Measurements from ENCODE around the gene ADCY5.

The ADCY5 gene

DNA sequence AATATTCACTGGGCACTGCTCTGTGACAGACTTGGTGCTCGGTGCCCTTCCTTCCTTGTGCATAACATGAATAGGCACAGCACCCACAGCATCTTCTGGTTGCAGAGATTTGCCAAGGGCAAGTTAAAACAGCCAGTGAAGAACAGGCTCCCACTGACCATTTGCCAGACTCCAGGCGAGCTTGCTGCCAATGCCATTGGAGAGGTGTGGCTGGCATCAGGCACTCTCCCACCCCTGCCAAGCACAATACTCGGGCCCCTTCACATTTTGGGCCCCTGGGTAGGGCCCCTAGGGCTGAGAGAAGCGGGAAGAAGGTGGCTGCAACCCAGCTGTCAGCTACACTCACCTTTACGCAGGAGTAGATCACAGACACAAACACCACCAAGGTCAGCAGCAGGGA lies 135.0 kb downstream of the ADCY5 start:
- TF ChIP-seq TARDBP (IDR thresholded peaks at IDR 0.05) (no peak), FOXA1 (IDR thresholded peaks at IDR 0.05) (no peak), SUZ12 (IDR thresholded peaks at IDR 0.05) (no peak), FOXM1 (IDR thresholded peaks at IDR 0.05; ENCODE audit: borderline replicate concordance) (no peak), LEF1 (IDR thresholded peaks at IDR 0.05; ENCODE audit: borderline replicate concordance) (no peak), SP1 (IDR thresholded peaks at IDR 0.05) (no peak), ZNF384 (IDR thresholded peaks at IDR 0.05) (no peak), CTBP1 (IDR thresholded peaks at IDR 0.05; ENCODE audit: borderline replicate concordance) (no peak), FOXK2 (IDR thresholded peaks at IDR 0.05) (no peak), ARNT (IDR thresholded peaks at IDR 0.05) (no peak), HDGF (IDR thresholded peaks at IDR 0.05; ENCODE audit: borderline replicate concordance) (no peak), NFRKB (IDR thresholded peaks at IDR 0.05) (no peak), L3MBTL2 (conservative IDR thresholded peaks at IDR 0.05) (no peak), BHLHE40 (IDR thresholded peaks at IDR 0.05; ENCODE audit: borderline replicate concordance) (no peak), ELF4 (IDR thresholded peaks at IDR 0.05) (no peak)
- TF ChIP-seq, protein P1, sequence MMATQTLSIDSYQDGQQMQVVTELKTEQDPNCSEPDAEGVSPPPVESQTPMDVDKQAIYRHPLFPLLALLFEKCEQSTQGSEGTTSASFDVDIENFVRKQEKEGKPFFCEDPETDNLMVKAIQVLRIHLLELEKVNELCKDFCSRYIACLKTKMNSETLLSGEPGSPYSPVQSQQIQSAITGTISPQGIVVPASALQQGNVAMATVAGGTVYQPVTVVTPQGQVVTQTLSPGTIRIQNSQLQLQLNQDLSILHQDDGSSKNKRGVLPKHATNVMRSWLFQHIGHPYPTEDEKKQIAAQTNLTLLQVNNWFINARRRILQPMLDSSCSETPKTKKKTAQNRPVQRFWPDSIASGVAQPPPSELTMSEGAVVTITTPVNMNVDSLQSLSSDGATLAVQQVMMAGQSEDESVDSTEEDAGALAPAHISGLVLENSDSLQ (IDR thresholded peaks at IDR 0.05), result no peak
- ChIA-PET POLR2A (no interaction called here), CTCF (no interaction called here)
- no peak for DNase-seq (ENCODE audit: extremely low spot score)

DNA sequence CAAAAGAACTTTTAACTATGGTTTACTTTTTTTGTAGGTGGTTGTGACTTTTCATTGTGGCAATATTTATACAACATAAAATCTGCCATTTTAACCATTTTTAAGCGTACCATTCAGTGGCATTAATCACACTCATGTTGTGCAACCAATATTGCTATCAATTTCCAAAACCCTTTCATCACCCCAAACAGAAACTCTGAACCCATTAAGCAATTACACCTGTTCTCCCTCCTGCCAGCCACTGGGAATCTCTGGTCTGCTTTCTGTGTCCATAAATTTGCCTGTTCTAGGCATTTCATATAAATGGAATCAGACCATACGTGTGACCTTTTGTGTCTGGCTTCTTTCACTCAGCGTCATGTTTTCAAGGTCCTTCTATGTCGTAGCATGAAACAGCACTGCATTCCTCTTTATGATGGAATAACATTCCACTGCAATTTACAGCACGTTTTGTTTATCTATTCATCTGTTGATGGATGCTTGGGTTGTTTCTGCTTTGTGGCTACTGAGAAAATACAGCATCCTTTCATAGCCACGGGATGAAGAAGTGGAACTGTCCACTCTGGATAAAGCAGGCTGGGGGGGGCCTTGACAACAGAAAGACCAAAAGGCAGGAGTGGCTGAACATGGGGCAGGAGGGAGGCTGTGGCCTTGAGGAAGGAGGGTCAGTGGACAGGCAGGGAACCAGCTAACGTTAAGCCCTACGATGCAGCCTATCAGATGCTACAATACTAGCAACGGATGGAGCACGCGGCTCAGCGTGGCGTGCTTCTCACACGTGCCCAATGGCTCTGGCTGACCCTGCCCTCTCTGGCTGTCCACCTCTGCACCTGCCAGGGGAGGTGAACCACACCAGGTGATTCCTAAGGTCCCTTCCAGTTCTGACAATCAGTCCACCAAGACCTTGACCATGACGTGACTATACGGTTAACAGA lies 136.3 kb downstream of the ADCY5 start:
- no peak for TF ChIP-seq ARNT (IDR thresholded peaks at IDR 0.05)
- no peak for TF ChIP-seq FOXM1 (IDR thresholded peaks at IDR 0.05; ENCODE audit: borderline replicate concordance)
- TF ChIP-seq FOXA1 (IDR thresholded peaks at IDR 0.05), result no peak
- no peak for TF ChIP-seq L3MBTL2 (conservative IDR thresholded peaks at IDR 0.05)
- no peak for TF ChIP-seq FOXK2 (IDR thresholded peaks at IDR 0.05)
- no peak for TF ChIP-seq SP1 (IDR thresholded peaks at IDR 0.05)
- TF ChIP-seq CTBP1 (IDR thresholded peaks at IDR 0.05; ENCODE audit: borderline replicate concordance), result no peak
- TF ChIP-seq LEF1 (IDR thresholded peaks at IDR 0.05; ENCODE audit: borderline replicate concordance), result no peak
- no peak for TF ChIP-seq SUZ12 (IDR thresholded peaks at IDR 0.05)
- TF ChIP-seq TARDBP (IDR thresholded peaks at IDR 0.05), result no peak
- TF ChIP-seq HDGF (IDR thresholded peaks at IDR 0.05; ENCODE audit: borderline replicate concordance), result no peak
- TF ChIP-seq, protein P1 (IDR thresholded peaks at IDR 0.05), result no peak
- TF ChIP-seq BHLHE40 (IDR thresholded peaks at IDR 0.05; ENCODE audit: borderline replicate concordance), result no peak
- ChIA-PET POLR2A (no interaction called here), CTCF (no interaction called here)
- no peak for DNase-seq (ENCODE audit: extremely low spot score)

DNA sequence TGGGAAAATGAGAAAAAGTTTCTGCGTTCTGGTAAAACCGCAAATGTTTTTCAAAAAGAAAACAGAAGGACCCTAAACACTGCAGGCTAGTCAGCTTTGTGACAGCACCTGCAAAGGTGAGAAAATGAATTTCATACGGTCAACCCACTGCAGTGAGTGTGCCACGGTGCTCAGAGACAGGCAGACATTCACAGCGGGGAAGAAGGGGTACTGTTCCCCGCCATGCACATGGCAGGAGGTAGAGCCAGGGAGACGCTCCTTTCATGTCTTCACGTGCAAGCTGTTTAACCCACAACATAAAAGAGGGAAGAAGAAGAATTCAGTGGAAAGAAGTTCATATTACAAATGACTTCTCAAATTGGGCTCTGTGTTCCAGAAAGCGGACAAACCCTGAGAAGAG lies 137.7 kb downstream of the ADCY5 start:
- CTCF ChIA-PET, result interaction anchor here (0.6 kb wide), 1 partner anchor 247 kb away, joined by 3 read pairs; no protein-coding TSS in a partner anchor
- POLR2A ChIA-PET, result no interaction called here
- TF ChIP-seq ELF4 (IDR thresholded peaks at IDR 0.05), result no peak
- TF ChIP-seq TARDBP (IDR thresholded peaks at IDR 0.05), result no peak
- TF ChIP-seq ARNT (IDR thresholded peaks at IDR 0.05), result no peak
- no peak for TF ChIP-seq FOXM1 (IDR thresholded peaks at IDR 0.05; ENCODE audit: borderline replicate concordance)
- TF ChIP-seq FOXA1 (IDR thresholded peaks at IDR 0.05), result no peak
- TF ChIP-seq, protein P1 (IDR thresholded peaks at IDR 0.05), result no peak
- DNase-seq (ENCODE audit: extremely low spot score), result no peak

DNA sequence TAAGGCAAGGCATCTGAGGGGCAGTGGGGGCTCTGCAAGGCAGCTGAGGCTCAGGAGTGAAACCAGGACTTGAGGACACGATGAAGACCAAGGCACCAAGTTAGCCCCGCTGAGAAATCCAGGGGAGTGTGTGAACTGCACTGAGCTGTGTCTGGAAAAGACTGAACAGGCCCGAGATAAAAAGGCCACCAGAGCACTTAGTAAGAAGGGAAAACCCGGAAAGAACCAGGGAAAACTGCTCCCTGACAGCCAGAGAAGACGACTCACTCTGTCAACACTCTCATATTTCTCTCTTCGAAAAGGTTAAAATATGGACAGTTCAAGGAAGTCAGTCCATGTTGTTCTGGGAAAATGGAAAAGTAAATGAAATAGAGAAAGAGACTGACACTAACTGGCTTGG lies 138.1 kb downstream of the ADCY5 start:
- no peak for DNase-seq (ENCODE audit: extremely low spot score)
- TF ChIP-seq ZNF384 (IDR thresholded peaks at IDR 0.05) (no peak), LEF1 (IDR thresholded peaks at IDR 0.05; ENCODE audit: borderline replicate concordance) (no peak), FOXK2 (IDR thresholded peaks at IDR 0.05) (no peak), NFRKB (IDR thresholded peaks at IDR 0.05) (no peak), CTBP1 (IDR thresholded peaks at IDR 0.05; ENCODE audit: borderline replicate concordance) (no peak)
- ChIA-PET CTCF (interaction anchor here (0.6 kb wide), 1 partner anchor 248 kb away, joined by 3 read pairs; no protein-coding TSS in a partner anchor), POLR2A (no interaction called here)

DNA sequence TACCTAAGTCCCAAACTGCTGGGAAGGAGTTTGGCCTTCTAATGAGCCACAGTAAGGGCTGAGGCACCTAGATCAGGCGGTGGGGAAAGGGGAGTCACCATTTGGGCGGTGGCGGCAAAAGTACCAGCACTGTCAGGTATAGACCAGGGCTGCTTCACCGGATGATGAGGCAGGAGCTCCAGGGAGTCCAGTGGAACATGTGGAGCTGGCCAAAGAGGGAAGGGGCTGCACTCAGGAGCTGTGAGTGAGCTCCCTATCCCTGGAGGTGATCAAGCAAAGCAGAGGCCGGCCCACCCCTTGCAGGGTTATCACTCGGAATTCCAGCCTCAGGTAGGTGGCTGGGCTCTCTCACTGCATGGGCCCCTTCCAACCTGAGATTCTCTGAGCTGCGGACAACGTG lies 138.7 kb downstream of the ADCY5 start:
- TF ChIP-seq SUZ12 (IDR thresholded peaks at IDR 0.05) (no peak), HDGF (IDR thresholded peaks at IDR 0.05; ENCODE audit: borderline replicate concordance) (no peak), ZNF384 (IDR thresholded peaks at IDR 0.05) (no peak), CTBP1 (IDR thresholded peaks at IDR 0.05; ENCODE audit: borderline replicate concordance) (no peak), L3MBTL2 (conservative IDR thresholded peaks at IDR 0.05) (no peak), FOXA1 (IDR thresholded peaks at IDR 0.05) (no peak), ELF4 (IDR thresholded peaks at IDR 0.05) (no peak), NFRKB (IDR thresholded peaks at IDR 0.05) (no peak), FOXK2 (IDR thresholded peaks at IDR 0.05) (no peak), BHLHE40 (IDR thresholded peaks at IDR 0.05; ENCODE audit: borderline replicate concordance) (no peak), SP1 (IDR thresholded peaks at IDR 0.05) (no peak), ARNT (IDR thresholded peaks at IDR 0.05) (no peak), FOXM1 (IDR thresholded peaks at IDR 0.05; ENCODE audit: borderline replicate concordance) (no peak), TARDBP (IDR thresholded peaks at IDR 0.05) (no peak), LEF1 (IDR thresholded peaks at IDR 0.05; ENCODE audit: borderline replicate concordance) (no peak)
- TF ChIP-seq, protein P1 (IDR thresholded peaks at IDR 0.05), result no peak
- ChIA-PET CTCF (no interaction called here), POLR2A (no interaction called here)
- DNase-seq (ENCODE audit: extremely low spot score), result no peak

All from HEK293T (cell line).